Right kidney (tissue), 1 donor: ENCODE data around the gene ZDHHC11.
A peak's percentile ranks its signal among the peaks of the same experiment; 100 is the strongest.
"Not testable (repeated sequence)": the region's sequence is repeated elsewhere in the genome, so short reads cannot be mapped to it uniquely, and the experiment has no call there.

Experiments
- DNase-seq: peaks from one replicate; pipeline ENCODE4 v3.0.0-alpha.2; 2016

ZDHHC11 gene

GRCh38 chr5:880816-881550, 30.2 kb upstream of the ZDHHC11 start:
- no peak for DNase-seq

GRCh38 chr5:878677-879076, 27.9 kb upstream of the ZDHHC11 start:
- not testable (repeated sequence) for DNase-seq

GRCh38 chr5:878125-878524, 27.3 kb upstream of the ZDHHC11 start:
- DNase-seq = no peak

GRCh38 chr5:876398-877365, 25.9 kb upstream of the ZDHHC11 start:
- no peak for DNase-seq

- no peak for DNase-seq
These were observed 25.1 kb upstream of the ZDHHC11 start for GRCh38 chr5:875931-876330.

GRCh38 chr5:873328-873727, 22.5 kb upstream of the ZDHHC11 start:
- DNase-seq = no peak

- no peak for DNase-seq
These were observed 21.5 kb upstream of the ZDHHC11 start for GRCh38 chr5:872301-872700.

GRCh38 chr5:871596-872298, 21.0 kb upstream of the ZDHHC11 start:
- no peak for DNase-seq

- no peak for DNase-seq
These were observed 20.2 kb upstream of the ZDHHC11 start for GRCh38 chr5:870956-871355.

GRCh38 chr5:868428-869135, 17.8 kb upstream of the ZDHHC11 start:
- no peak for DNase-seq

GRCh38 chr5:867300-867870, 16.6 kb upstream of the ZDHHC11 start:
- DNase-seq = no peak

GRCh38 chr5:865771-866170, 15.0 kb upstream of the ZDHHC11 start:
- no peak for DNase-seq

GRCh38 chr5:865168-865521, 14.4 kb upstream of the ZDHHC11 start:
- DNase-seq = no peak

- no peak for DNase-seq
These were observed 13.8 kb upstream of the ZDHHC11 start for GRCh38 chr5:864492-865167.

- DNase-seq = no peak
These were observed 12.5 kb upstream of the ZDHHC11 start for GRCh38 chr5:863244-863805.

- peak; percentile 36 for DNase-seq
These were observed 11.8 kb upstream of the ZDHHC11 start for GRCh38 chr5:862367-863243.

GRCh38 chr5:861442-862366, 10.9 kb upstream of the ZDHHC11 start:
- no peak for DNase-seq

- no peak for DNase-seq
These were observed 9.8 kb upstream of the ZDHHC11 start for GRCh38 chr5:860506-861150.
